ENCODE data around the gene NOTCH2. TPM values are rescaled to one million over a fixed set of nuclear protein-coding genes. Genes with fewer than 3 reads are reported as not detected.

NOTCH2 gene
- total and polyA plus RNA-seq, 4 donors = 8.7 to 55.3 (median 27.4) TPM

DNA sequence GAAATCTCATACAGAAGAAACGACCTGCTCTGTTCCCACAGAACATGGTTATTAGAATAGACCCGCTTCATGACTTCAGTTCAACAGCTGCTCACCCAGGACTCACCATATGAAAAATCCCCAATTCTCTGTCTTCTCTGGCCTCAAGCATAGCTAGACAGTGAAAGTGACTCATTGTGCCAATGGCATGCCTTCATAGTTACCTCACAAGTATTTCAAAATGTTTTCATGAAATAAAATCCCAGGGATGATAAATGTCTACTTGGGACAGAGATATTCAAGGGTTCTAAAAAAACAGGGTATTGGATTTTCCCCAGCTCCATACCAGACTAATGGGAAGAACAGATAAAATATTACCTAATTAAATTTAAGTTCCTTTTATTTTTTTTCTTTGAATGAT, 82.3 kb downstream of the NOTCH2 start:
- 75% methylated on average over 2 of the region's 2 CpGs for whole genome bisulfite sequencing
- H3K9me3 ChIP-seq (ENCODE audit: control insufficient read depth in 4 of 4, low read length in 3 of 4) = no peaks in the 10 kb centered on the region
- DNase-seq (ENCODE audit: low spot score) = no peak
- peak overlapping the region in 1 of 2 donors; percentile 29 for H3K27ac ChIP-seq (ENCODE audit: low read depth in 1 of 2, low read length in 2 of 2)
- H3K9ac ChIP-seq (ENCODE audit: low read depth in 1 of 2, low read length in 2 of 2) = no peak overlapping the region
- no peaks in the 10 kb centered on the region for H3K27me3 ChIP-seq (ENCODE audit: control insufficient read depth in 4 of 4, insufficient read depth in 4 of 4, low read length in 3 of 4)
- no peak overlapping the region for H3K4me3 ChIP-seq (ENCODE audit: low read depth in 1 of 3, low read length in 3 of 3)
- TF ChIP-seq, protein P1, sequence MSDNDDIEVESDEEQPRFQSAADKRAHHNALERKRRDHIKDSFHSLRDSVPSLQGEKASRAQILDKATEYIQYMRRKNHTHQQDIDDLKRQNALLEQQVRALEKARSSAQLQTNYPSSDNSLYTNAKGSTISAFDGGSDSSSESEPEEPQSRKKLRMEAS (IDR thresholded peaks at IDR 0.05) = no peak
- TF ChIP-seq, protein P2, sequence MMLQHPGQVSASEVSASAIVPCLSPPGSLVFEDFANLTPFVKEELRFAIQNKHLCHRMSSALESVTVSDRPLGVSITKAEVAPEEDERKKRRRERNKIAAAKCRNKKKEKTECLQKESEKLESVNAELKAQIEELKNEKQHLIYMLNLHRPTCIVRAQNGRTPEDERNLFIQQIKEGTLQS (IDR thresholded peaks at IDR 0.05) = no peak
- no peak for TF ChIP-seq GABPA (IDR thresholded peaks at IDR 0.05 in 1 of 2, conservative IDR thresholded peaks at IDR 0.05 in 1 of 2)
- H3K36me3 ChIP-seq (ENCODE audit: control insufficient read depth in 4 of 4, insufficient read depth in 3 of 4, low read depth in 1 of 4, low read length in 3 of 4) = peaks cover 0 to 14% (median 9%) of the 10 kb centered on the region in 4 donors
- peaks cover 0 to under 1% (median 0%) of the 10 kb centered on the region in 4 donors for H3K4me1 ChIP-seq (ENCODE audit: control insufficient read depth in 4 of 4, insufficient read depth in 4 of 4, low read length in 3 of 4)

DNA sequence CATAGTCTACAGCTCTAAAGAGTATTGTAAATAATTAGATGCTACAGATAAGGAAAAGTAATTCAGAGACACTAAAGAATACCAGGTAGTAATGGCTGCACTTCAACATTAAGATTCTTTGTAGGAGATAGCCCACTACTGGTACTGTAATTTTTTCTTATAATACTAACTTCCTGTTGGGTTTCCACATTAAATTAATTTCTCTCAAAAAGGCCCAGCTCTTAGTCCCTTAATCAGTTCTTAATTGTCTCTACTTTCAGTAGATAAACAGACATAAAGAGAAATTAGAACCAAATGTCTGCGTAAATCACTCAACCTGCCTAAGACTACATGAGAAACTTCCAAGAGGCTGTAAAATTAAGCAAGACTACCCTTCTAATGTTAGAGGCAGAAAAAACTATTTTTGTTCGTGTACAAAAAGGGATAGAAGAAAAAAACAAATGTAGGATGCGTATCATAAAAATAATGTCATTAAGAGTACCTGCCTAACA, 83.4 kb downstream of the NOTCH2 start:
- TF ChIP-seq RAD21 (IDR thresholded peaks at IDR 0.05) = no peak
- Histone ChIP-seq H3K27ac (ENCODE audit: low read depth in 1 of 2, low read length in 2 of 2) (no peak overlapping the region), H3K36me3 (ENCODE audit: control insufficient read depth in 4 of 4, insufficient read depth in 3 of 4, low read depth in 1 of 4, low read length in 3 of 4) (peaks cover 0 to 14% (median 9%) of the 10 kb centered on the region in 4 donors), H3K9ac (ENCODE audit: low read depth in 1 of 2, low read length in 2 of 2) (no peak overlapping the region), H3K9me3 (ENCODE audit: control insufficient read depth in 4 of 4, low read length in 3 of 4) (no peaks in the 10 kb centered on the region), H3K27me3 (ENCODE audit: control insufficient read depth in 4 of 4, insufficient read depth in 4 of 4, low read length in 3 of 4) (no peaks in the 10 kb centered on the region), H3K4me1 (ENCODE audit: control insufficient read depth in 4 of 4, insufficient read depth in 4 of 4, low read length in 3 of 4) (peaks cover 0 to 3% (median 0%) of the 10 kb centered on the region in 4 donors), H3K4me3 (ENCODE audit: low read depth in 1 of 3, low read length in 3 of 3) (no peak overlapping the region)
- no peak for DNase-seq (ENCODE audit: low spot score)
- WGBS = 96% methylated on average over 3 of the region's 3 CpGs

DNA sequence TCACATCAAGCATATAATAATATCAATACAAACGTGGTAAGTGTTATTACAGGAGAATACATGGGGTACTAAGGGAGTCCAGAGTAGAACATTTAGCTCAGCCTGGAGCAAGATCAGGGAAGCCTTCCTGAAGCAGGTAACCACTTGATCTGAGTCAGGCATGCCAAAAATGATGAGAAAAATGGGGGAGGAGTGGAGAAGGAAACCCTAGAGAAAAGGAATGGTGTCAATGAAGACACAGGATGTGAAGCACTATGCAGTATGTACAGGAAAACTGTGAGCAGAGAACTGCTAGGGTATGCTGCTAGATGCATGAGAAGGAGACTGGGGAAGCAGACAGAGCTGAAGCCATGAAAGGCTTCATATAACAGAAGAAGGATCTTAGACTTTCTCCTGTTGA, 84.7 kb downstream of the NOTCH2 start:
- Histone ChIP-seq H3K4me3 (ENCODE audit: low read depth in 1 of 3, low read length in 3 of 3) (no peak overlapping the region), H3K4me1 (ENCODE audit: control insufficient read depth in 4 of 4, insufficient read depth in 4 of 4, low read length in 3 of 4) (peaks cover 0 to 3% (median 0%) of the 10 kb centered on the region in 4 donors), H3K9me3 (ENCODE audit: control insufficient read depth in 4 of 4, low read length in 3 of 4) (no peaks in the 10 kb centered on the region), H3K27ac (ENCODE audit: low read depth in 1 of 2, low read length in 2 of 2) (no peak overlapping the region), H3K36me3 (ENCODE audit: control insufficient read depth in 4 of 4, insufficient read depth in 3 of 4, low read depth in 1 of 4, low read length in 3 of 4) (peaks cover 0 to 14% (median 9%) of the 10 kb centered on the region in 4 donors), H3K9ac (ENCODE audit: low read depth in 1 of 2, low read length in 2 of 2) (no peak overlapping the region), H3K27me3 (ENCODE audit: control insufficient read depth in 4 of 4, insufficient read depth in 4 of 4, low read length in 3 of 4) (no peaks in the 10 kb centered on the region)
- 47% methylated on average over 1 of the region's 1 CpG for WGBS
- TF ChIP-seq EGR1 (IDR thresholded peaks at IDR 0.05; ENCODE audit: low read depth in 2 of 2) (no peak), JUND (IDR thresholded peaks at IDR 0.05) (no peak), YY1 (IDR thresholded peaks at IDR 0.05) (no peak), HNF4G (IDR thresholded peaks at IDR 0.05) (no peak), RAD21 (IDR thresholded peaks at IDR 0.05) (no peak), HNF4A (conservative IDR thresholded peaks at IDR 0.05) (no peak), NR2F2 (IDR thresholded peaks at IDR 0.05) (no peak), RXRA (IDR thresholded peaks at IDR 0.05) (no peak), GABPA (IDR thresholded peaks at IDR 0.05 in 1 of 2, conservative IDR thresholded peaks at IDR 0.05 in 1 of 2) (no peak), FOXA1 (IDR thresholded peaks at IDR 0.05) (no peak), SP1 (IDR thresholded peaks at IDR 0.05) (no peak), FOXA2 (IDR thresholded peaks at IDR 0.05) (no peak), TAF1 (conservative IDR thresholded peaks at IDR 0.05) (no peak)
- TF ChIP-seq, protein P3, sequence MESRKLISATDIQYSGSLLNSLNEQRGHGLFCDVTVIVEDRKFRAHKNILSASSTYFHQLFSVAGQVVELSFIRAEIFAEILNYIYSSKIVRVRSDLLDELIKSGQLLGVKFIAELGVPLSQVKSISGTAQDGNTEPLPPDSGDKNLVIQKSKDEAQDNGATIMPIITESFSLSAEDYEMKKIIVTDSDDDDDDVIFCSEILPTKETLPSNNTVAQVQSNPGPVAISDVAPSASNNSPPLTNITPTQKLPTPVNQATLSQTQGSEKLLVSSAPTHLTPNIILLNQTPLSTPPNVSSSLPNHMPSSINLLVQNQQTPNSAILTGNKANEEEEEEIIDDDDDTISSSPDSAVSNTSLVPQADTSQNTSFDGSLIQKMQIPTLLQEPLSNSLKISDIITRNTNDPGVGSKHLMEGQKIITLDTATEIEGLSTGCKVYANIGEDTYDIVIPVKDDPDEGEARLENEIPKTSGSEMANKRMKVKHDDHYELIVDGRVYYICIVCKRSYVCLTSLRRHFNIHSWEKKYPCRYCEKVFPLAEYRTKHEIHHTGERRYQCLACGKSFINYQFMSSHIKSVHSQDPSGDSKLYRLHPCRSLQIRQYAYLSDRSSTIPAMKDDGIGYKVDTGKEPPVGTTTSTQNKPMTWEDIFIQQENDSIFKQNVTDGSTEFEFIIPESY (IDR thresholded peaks at IDR 0.05) = no peak
- TF ChIP-seq, protein P1 (IDR thresholded peaks at IDR 0.05) = no peak
- TF ChIP-seq, protein P2 (IDR thresholded peaks at IDR 0.05) = no peak
- TF ChIP-seq, protein P4, sequence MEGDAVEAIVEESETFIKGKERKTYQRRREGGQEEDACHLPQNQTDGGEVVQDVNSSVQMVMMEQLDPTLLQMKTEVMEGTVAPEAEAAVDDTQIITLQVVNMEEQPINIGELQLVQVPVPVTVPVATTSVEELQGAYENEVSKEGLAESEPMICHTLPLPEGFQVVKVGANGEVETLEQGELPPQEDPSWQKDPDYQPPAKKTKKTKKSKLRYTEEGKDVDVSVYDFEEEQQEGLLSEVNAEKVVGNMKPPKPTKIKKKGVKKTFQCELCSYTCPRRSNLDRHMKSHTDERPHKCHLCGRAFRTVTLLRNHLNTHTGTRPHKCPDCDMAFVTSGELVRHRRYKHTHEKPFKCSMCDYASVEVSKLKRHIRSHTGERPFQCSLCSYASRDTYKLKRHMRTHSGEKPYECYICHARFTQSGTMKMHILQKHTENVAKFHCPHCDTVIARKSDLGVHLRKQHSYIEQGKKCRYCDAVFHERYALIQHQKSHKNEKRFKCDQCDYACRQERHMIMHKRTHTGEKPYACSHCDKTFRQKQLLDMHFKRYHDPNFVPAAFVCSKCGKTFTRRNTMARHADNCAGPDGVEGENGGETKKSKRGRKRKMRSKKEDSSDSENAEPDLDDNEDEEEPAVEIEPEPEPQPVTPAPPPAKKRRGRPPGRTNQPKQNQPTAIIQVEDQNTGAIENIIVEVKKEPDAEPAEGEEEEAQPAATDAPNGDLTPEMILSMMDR (IDR thresholded peaks at IDR 0.05; ENCODE audit: low read depth, low read length, missing input control) = no peak
- TF ChIP-seq, protein P5, sequence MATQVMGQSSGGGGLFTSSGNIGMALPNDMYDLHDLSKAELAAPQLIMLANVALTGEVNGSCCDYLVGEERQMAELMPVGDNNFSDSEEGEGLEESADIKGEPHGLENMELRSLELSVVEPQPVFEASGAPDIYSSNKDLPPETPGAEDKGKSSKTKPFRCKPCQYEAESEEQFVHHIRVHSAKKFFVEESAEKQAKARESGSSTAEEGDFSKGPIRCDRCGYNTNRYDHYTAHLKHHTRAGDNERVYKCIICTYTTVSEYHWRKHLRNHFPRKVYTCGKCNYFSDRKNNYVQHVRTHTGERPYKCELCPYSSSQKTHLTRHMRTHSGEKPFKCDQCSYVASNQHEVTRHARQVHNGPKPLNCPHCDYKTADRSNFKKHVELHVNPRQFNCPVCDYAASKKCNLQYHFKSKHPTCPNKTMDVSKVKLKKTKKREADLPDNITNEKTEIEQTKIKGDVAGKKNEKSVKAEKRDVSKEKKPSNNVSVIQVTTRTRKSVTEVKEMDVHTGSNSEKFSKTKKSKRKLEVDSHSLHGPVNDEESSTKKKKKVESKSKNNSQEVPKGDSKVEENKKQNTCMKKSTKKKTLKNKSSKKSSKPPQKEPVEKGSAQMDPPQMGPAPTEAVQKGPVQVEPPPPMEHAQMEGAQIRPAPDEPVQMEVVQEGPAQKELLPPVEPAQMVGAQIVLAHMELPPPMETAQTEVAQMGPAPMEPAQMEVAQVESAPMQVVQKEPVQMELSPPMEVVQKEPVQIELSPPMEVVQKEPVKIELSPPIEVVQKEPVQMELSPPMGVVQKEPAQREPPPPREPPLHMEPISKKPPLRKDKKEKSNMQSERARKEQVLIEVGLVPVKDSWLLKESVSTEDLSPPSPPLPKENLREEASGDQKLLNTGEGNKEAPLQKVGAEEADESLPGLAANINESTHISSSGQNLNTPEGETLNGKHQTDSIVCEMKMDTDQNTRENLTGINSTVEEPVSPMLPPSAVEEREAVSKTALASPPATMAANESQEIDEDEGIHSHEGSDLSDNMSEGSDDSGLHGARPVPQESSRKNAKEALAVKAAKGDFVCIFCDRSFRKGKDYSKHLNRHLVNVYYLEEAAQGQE (IDR thresholded peaks at IDR 0.05) = no peak
- no peak for DNase-seq (ENCODE audit: low spot score)
